Prostate gland (tissue), 2 donors: Measurements from ENCODE around the gene SPRED2.
A peak's percentile ranks its signal among the peaks of the same experiment; 100 is the strongest.

Source experiments
- POLR2AphosphoS5 ChIP-seq: sonication (generic); formaldehyde crosslinking; IDR thresholded peaks from one replicate; pipeline ENCODE4 v1.6.1; 2017; ENCODE audit warnings: antibody characterized with exemption
- TF ChIP-seq, protein P1 (sequence below), 4 experiments: fragments of 200-600 bp in 2 of 4; fragments of 450-650 bp in 2 of 4; sonication (generic) in 2 of 4; IDR thresholded peaks; 1 replicate in 3 of 4; 2 replicates in 1 of 4; pipeline ENCODE4 v1.5.1; 2016 to 2019; ENCODE audit warnings: antibody characterized with exemption in 4 of 4, mild to moderate bottlenecking in 2 of 4, moderate library complexity in 2 of 4

DNA sequence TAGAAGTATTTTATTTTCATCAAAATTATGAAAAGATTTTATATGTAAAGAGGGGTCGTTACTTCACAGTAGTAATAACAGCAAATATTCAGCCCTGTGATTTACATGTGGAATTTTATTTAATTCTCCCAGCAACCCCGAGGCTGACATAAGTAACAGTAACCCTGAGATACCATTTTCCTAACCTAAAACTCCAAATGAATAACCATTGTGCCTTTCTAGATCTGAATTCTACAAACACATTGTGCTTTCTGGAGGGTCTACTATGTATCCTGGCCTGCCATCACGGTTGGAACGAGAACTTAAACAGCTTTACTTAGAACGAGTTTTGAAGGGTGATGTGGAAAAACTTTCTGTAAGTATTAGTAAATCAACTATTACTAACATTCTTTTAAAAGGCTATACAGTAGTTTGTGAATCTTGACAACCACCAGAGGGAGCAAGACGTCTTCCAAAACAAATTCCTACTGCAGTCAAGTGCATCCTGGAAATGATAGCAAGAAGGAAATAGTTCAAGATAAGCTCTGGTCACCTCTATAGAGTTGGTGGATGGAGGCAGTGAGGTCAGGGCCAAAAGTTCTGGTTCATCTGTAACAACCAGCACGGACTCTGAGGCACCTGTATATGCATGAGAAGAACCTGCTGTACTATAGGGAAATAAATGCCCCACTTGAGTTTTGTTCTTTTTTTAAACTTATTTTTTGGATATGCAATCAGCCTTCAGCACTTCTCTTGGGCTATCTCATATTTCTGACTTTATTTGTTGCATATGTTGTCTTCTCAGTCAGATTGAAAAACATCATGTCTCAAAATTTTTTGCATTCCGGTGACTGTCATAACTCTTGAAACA is 167.4 kb downstream of the SPRED2 start:
- TF ChIP-seq, protein P1, sequence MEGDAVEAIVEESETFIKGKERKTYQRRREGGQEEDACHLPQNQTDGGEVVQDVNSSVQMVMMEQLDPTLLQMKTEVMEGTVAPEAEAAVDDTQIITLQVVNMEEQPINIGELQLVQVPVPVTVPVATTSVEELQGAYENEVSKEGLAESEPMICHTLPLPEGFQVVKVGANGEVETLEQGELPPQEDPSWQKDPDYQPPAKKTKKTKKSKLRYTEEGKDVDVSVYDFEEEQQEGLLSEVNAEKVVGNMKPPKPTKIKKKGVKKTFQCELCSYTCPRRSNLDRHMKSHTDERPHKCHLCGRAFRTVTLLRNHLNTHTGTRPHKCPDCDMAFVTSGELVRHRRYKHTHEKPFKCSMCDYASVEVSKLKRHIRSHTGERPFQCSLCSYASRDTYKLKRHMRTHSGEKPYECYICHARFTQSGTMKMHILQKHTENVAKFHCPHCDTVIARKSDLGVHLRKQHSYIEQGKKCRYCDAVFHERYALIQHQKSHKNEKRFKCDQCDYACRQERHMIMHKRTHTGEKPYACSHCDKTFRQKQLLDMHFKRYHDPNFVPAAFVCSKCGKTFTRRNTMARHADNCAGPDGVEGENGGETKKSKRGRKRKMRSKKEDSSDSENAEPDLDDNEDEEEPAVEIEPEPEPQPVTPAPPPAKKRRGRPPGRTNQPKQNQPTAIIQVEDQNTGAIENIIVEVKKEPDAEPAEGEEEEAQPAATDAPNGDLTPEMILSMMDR (IDR thresholded peaks at IDR 0.05): peak; percentile 44 to 85 (median 79)
- TF ChIP-seq POLR2AphosphoS5: peak; percentile 59
